CD4-positive, CD25-positive, alpha-beta regulatory T cell (primary cell): Measurements from ENCODE around the gene INTS4. TPM values are rescaled to one million over a fixed set of nuclear protein-coding genes. Genes with fewer than 3 reads are reported as not detected.
"Not testable (repeated sequence)": the region's sequence is repeated elsewhere in the genome, so short reads cannot be mapped to it uniquely, and the experiment has no call there.

Experiments used
- ATAC-seq, 2 donors: fragments of 150-1000 bp; cut with Tn5 transposase; one replicate each; pipeline ENCODE4 v1.10.0; 2021; ENCODE audit warnings: low read depth in 2 of 2, moderate number of reproducible peaks in 2 of 2, moderate library complexity in 1 of 2
- DNase-seq, 3 donors: peaks; one replicate each; pipeline versions ENCODE4 v3.0.0 to v3.0.0-alpha.2; 2012 to 2022; ENCODE audit warnings: mixed read lengths in 1 of 3
- H3K27ac ChIP-seq: one replicate; pipeline ENCODE4 v1.7.0; 2013; ENCODE audit warnings: mild to moderate bottlenecking, low read length; ENCODE audit not compliant: insufficient read depth, poor library complexity, severe bottlenecking
- H3K27me3 ChIP-seq: one replicate; pipeline ENCODE4 v1.7.0; 2013; ENCODE audit warnings: low read length; ENCODE audit not compliant: control insufficient read depth, insufficient read depth
- H3K36me3 ChIP-seq: one replicate; pipeline ENCODE4 v1.7.0; 2013; ENCODE audit warnings: mild to moderate bottlenecking, low read length, moderate library complexity; ENCODE audit not compliant: control insufficient read depth, insufficient read depth
- H3K4me1 ChIP-seq: 2 replicates; pipeline ENCODE4 v1.7.0; 2013; ENCODE audit warnings: mild to moderate bottlenecking, low read length; ENCODE audit not compliant: insufficient read depth, control insufficient read depth, poor library complexity, severe bottlenecking
- H3K4me3 ChIP-seq: one replicate; pipeline ENCODE4 v1.7.0; 2013; ENCODE audit warnings: low read depth, mild to moderate bottlenecking, low read length, moderate library complexity
- H3K9me3 ChIP-seq, 2 experiments: 1 replicate in 1 of 2; 2 replicates in 1 of 2; pipeline ENCODE4 v1.7.0; 2013; ENCODE audit warnings: low read length in 2 of 2, mild to moderate bottlenecking in 1 of 2, moderate library complexity in 1 of 2; ENCODE audit not compliant: control insufficient read depth in 2 of 2
- H3K27ac Mint-ChIP-seq, 3 donors: one replicate each; pipeline ENCODE4 v1.8.0; 2020 to 2022; ENCODE audit warnings: mild to moderate bottlenecking in 3 of 3, mixed read lengths in 3 of 3, moderate library complexity in 2 of 3
- H3K27me3 Mint-ChIP-seq: one replicate; pipeline ENCODE4 v1.8.0; 2022; ENCODE audit warnings: mild to moderate bottlenecking, mixed read lengths
- H3K36me3 Mint-ChIP-seq: one replicate; pipeline ENCODE4 v1.8.0; 2020; ENCODE audit warnings: mixed read lengths
- H3K4me1 Mint-ChIP-seq, 4 donors: one replicate each; pipeline ENCODE4 v1.8.0; 2020 to 2022; ENCODE audit warnings: mixed read lengths in 4 of 4, mild to moderate bottlenecking in 1 of 4
- H3K4me3 Mint-ChIP-seq, 4 donors: one replicate each; pipeline ENCODE4 v1.8.0; 2020 to 2022; ENCODE audit warnings: mild to moderate bottlenecking in 4 of 4, mixed read lengths in 4 of 4, moderate library complexity in 3 of 4
- H3K9me3 Mint-ChIP-seq, 7 donors: one replicate each; pipeline ENCODE4 v1.8.0; 2020 to 2022; ENCODE audit warnings: mixed read lengths in 7 of 7, mild to moderate bottlenecking in 3 of 7, moderate library complexity in 2 of 7
- polyA plus RNA-seq, 4 donors: library from polyadenylated mRNA; unstranded; fragments of 300-500 nt; fragmentation: Illumina TruSeq; gene quantifications; one replicate each; pipeline ENCODE4 v1.2.3, GENCODE V29; 2021
- total RNA-seq: library from RNA; stranded (reverse); gene quantifications from one replicate; pipeline ENCODE4 v1.2.3, GENCODE V29; 2022

Gene INTS4
- total and polyA plus RNA-seq, 5 donors from 2014 or later = 35.7 to 71.9 (median 42.7) TPM

GRCh38 chr11:78031629-78032028 lies 37.2 kb upstream of the INTS4 start:
- no peak overlapping the region for H3K27ac ChIP-seq
- Mint-ChIP-seq H3K27ac (no peak overlapping the region), H3K9me3 (no peaks in the 10 kb centered on the region), H3K4me3 (no peak overlapping the region), H3K27me3 (peaks cover 4% of the 10 kb centered on the region), H3K4me1 (no peaks in the 10 kb centered on the region), H3K36me3 (no peaks in the 10 kb centered on the region)
- H3K4me3 ChIP-seq = no peak overlapping the region
- no peak for ATAC-seq
- H3K36me3 ChIP-seq = no peaks in the 10 kb centered on the region
- H3K27me3 ChIP-seq = no peaks in the 10 kb centered on the region
- no peaks in the 10 kb centered on the region for H3K4me1 ChIP-seq
- DNase-seq = no peak
- no peaks in the 10 kb centered on the region for H3K9me3 ChIP-seq

- H3K27ac Mint-ChIP-seq = no peak overlapping the region
- no peak for ATAC-seq
- no peaks in the 10 kb centered on the region for H3K9me3 Mint-ChIP-seq
- no peaks in the 10 kb centered on the region for H3K36me3 Mint-ChIP-seq
- H3K4me3 Mint-ChIP-seq = no peak overlapping the region
- no peak overlapping the region for H3K27ac ChIP-seq
- no peaks in the 10 kb centered on the region for H3K9me3 ChIP-seq
- H3K27me3 ChIP-seq = no peaks in the 10 kb centered on the region
- DNase-seq = no peak
- H3K4me1 Mint-ChIP-seq = no peaks in the 10 kb centered on the region
- H3K27me3 Mint-ChIP-seq = peaks cover 4% of the 10 kb centered on the region
- H3K4me3 ChIP-seq = no peak overlapping the region
- no peaks in the 10 kb centered on the region for H3K4me1 ChIP-seq
- H3K36me3 ChIP-seq = no peaks in the 10 kb centered on the region
Measured at GRCh38 chr11:78030429-78031325, 36.2 kb upstream of the INTS4 start.

DNA sequence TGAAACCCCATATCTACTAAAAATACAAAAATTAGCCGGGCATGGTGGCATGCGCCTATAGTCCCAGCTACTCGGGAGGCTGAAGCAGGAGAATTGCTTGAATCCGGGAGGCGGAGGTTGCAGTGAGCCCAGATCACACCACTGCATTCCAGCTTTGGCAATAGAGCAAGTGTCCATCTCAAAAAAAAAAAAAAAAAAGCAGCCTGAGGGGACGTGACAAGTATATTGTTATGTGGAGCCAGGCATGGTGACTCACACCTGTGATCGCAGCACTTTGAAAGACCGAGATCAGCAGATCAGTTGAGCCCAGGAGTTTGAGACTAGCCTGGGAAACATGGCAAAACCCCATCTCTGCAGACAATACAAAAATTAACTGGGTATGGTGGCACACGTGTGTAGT lies 34.0 kb upstream of the INTS4 start:
- H3K27ac Mint-ChIP-seq, H3K27me3 Mint-ChIP-seq, H3K36me3 Mint-ChIP-seq, H3K36me3 ChIP-seq, H3K27me3 ChIP-seq, H3K9me3 Mint-ChIP-seq, H3K4me3 Mint-ChIP-seq, H3K4me1 ChIP-seq, DNase-seq, ATAC-seq, H3K27ac ChIP-seq, H3K4me1 Mint-ChIP-seq, H3K9me3 ChIP-seq, H3K4me3 ChIP-seq: not testable (repeated sequence)

DNA sequence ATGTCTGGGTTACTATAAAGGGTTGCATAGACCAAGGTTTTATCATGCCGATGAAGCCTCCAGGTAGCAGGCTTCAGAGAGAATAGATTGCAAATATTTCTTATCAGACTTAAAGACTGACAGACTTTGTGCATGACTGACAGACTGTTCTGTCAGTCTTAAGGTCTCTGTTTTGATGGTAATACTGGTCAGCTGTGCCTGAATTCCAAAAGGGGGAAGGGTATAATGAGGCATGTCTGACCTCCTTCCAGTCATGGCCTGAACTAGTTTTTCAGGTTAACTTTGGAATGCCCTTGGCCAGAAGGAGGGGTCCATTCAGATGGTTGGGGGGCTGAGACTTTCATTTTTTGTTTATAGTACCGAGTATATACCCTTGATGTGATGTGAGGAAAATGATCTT lies 33.3 kb upstream of the INTS4 start:
- Mint-ChIP-seq H3K27ac (no peak overlapping the region), H3K36me3 (no peaks in the 10 kb centered on the region), H3K4me1 (peaks cover 0 to 1% (median under 1%) of the 10 kb centered on the region in 4 donors), H3K4me3 (no peak overlapping the region), H3K27me3 (peaks cover 6% of the 10 kb centered on the region), H3K9me3 (peaks cover 0 to 2% (median 0%) of the 10 kb centered on the region in 7 donors)
- DNase-seq (no peak), ATAC-seq (no peak)
- Histone ChIP-seq H3K9me3 (no peaks in the 10 kb centered on the region), H3K36me3 (no peaks in the 10 kb centered on the region), H3K4me1 (no peaks in the 10 kb centered on the region), H3K27me3 (no peaks in the 10 kb centered on the region), H3K27ac (no peak overlapping the region), H3K4me3 (no peak overlapping the region)

- H3K4me1 ChIP-seq = no peaks in the 10 kb centered on the region
- Mint-ChIP-seq H3K36me3 (no peaks in the 10 kb centered on the region), H3K4me3 (no peak overlapping the region), H3K27me3 (peaks cover 19% of the 10 kb centered on the region), H3K4me1 (peaks cover 0 to 3% (median under 1%) of the 10 kb centered on the region in 4 donors), H3K9me3 (peaks cover 0 to 2% (median 0%) of the 10 kb centered on the region in 7 donors), H3K27ac (no peak overlapping the region)
- H3K4me3 ChIP-seq = no peak overlapping the region
- DNase-seq (no peak), ATAC-seq (no peak)
- peaks cover 5% of the 10 kb centered on the region for H3K27me3 ChIP-seq
- no peaks in the 10 kb centered on the region for H3K36me3 ChIP-seq
- no peak overlapping the region for H3K27ac ChIP-seq
- H3K9me3 ChIP-seq = no peaks in the 10 kb centered on the region
Measured at GRCh38 chr11:78025378-78025777, 30.9 kb upstream of the INTS4 start.

DNA sequence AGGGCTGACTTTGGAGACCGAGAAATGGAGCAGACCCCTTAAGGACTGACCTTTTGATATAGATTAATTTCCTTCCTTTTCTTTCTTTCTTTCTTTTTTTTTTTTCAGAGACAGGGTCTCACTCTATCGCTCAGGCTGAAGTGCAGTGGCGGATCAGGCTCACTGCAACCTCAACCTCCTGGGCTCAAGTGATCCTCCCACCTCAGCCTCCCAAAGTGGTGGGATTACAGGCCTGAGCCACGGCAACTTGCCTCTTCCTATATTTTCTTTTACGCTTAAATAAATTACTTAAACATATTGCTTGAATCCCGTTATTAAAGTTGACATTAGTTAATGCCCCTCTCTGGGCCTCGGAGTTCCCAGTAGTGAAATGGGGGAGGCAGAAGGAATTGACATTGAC lies 29.0 kb upstream of the INTS4 start:
- H3K27ac Mint-ChIP-seq = no peak overlapping the region
- H3K27ac ChIP-seq = no peak overlapping the region
- peaks cover 5% of the 10 kb centered on the region for H3K27me3 ChIP-seq
- H3K4me3 ChIP-seq = no peak overlapping the region
- H3K4me3 Mint-ChIP-seq = no peak overlapping the region
- H3K36me3 Mint-ChIP-seq = no peaks in the 10 kb centered on the region
- no peaks in the 10 kb centered on the region for H3K4me1 ChIP-seq
- H3K4me1 Mint-ChIP-seq = peaks cover 0 to 3% (median under 1%) of the 10 kb centered on the region in 4 donors
- H3K9me3 Mint-ChIP-seq = peaks cover 0 to 2% (median 0%) of the 10 kb centered on the region in 7 donors
- no peak for ATAC-seq
- no peaks in the 10 kb centered on the region for H3K36me3 ChIP-seq
- peaks cover 24% of the 10 kb centered on the region for H3K27me3 Mint-ChIP-seq
- no peaks in the 10 kb centered on the region for H3K9me3 ChIP-seq
- no peak for DNase-seq

DNA sequence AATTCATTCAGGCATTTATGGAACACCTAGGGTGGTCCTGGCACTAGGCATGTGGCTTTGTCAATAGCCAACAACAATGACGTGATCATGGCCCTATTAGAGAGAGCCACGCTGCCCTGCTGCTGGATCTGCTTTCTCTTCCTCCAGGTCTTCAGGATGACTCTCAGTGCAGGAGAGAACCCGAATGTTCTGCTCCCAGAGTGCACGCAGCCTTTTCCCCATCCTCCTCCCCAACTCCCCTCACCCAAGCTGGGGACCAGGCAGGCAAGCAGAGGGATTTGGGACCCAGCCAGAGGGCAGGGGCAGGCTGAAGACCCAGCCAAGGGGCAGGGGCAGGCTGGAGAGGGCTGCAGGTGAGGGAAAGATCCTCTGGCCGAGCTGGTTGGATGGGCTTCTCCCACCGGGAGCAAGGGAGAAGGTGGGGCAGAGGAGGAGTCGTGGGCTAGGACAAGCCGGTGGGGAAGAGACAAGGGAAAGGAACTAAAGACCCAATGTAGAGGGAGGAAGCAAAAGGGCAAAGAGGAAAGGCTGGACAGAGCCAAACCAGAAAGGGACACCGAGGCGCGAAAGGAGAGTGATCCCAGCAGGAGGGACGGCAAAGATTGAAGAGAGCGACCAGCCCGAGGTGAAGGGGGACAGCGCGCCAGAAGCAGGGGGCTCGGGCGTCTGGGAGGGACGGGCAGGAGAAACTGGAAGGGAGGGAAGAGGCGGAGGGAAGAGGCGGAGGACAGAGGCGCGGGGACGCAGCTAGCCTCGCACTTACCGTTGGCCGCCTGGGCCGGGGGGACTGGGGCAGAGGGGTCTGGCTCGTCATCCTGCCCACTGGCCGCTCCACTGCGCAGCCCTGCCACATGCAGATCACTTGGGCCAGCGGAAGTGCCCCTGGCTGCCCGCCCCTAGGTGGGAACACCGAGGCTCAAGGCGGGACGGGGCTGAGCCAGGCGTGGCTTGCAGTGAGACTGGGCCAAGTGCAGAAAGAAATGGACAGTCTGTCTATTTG lies 28.2 kb upstream of the INTS4 start, which contains the start of gene KCTD14:
Gene KCTD14, minus strand, starts transcription at position 880 of the 1,000 bp plus-strand sequence. Its CDS starts 27 bp downstream, at position 853.
- Histone ChIP-seq H3K27me3 (peaks cover 5% of the 10 kb centered on the region), H3K9me3 (no peaks in the 10 kb centered on the region), H3K27ac (no peak within 1 kb of the TSS), H3K4me3 (no peak within 1 kb of the TSS), H3K36me3 (no peaks in the 10 kb centered on the region), H3K4me1 (no peaks in the 10 kb centered on the region)
- Mint-ChIP-seq H3K36me3 (no peaks in the 10 kb centered on the region), H3K4me1 (peaks cover 0 to 3% (median under 1%) of the 10 kb centered on the region in 4 donors), H3K9me3 (peaks cover 0 to 2% (median 0%) of the 10 kb centered on the region in 7 donors), H3K4me3 (no peak within 1 kb of the TSS), H3K27ac (no peak within 1 kb of the TSS), H3K27me3 (peaks cover 22% of the 10 kb centered on the region)
- no peak for DNase-seq
- ATAC-seq = no peak
